Epithelial cell of esophagus (primary cell): ENCODE results near the gene ARHGAP10.
A peak's percentile ranks its signal among the peaks of the same experiment; 100 is the strongest.

ENCODE experiments used
- DNase-seq: peaks from one replicate; pipeline ENCODE4 v3.0.0; 2010; ENCODE audit warnings: low read depth
- H3K4me3 ChIP-seq: 2 replicates; pipeline ENCODE4 v1.5.1; 2011; ENCODE audit warnings: mild to moderate bottlenecking, low read length, control low read depth
- CTCF ChIP-seq: IDR thresholded peaks from 2 replicates; pipeline ENCODE4 v1.5.1; 2011; ENCODE audit warnings: low read depth, mild to moderate bottlenecking, low read length, control low read depth, inconsistent platforms; ENCODE audit not compliant: insufficient read depth; ENCODE audit errors: missing control alignments

The ARHGAP10 gene

GRCh38 chr4:147755561-147756295 lies 23.8 kb downstream of the ARHGAP10 start:
- H3K4me3 ChIP-seq = no peak overlapping the region
- DNase-seq = peak; percentile 32
- TF ChIP-seq CTCF = no peak

- peak; percentile 35 for DNase-seq
- no peak for TF ChIP-seq CTCF
These were observed 24.5 kb downstream of the ARHGAP10 start for GRCh38 chr4:147756417-147756816.

DNA sequence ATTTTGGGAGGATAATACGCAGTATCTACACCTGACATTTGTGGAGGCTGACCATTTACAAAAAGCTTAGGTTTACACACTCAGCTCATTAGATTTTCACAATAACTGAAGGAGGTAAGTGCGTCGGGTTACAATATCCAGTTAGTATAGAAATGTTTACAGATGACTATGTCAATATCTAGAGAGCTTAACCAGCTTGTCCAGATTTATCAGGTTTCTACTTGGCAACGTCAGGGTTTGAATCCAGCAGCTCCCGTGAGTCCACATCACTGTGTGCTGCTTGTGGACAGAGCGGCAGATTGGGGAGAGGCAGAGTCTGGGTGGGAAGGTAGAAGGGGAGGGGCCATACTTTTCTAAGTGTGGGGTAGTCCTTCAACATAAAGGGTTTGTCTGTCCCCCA lies 28.3 kb downstream of the ARHGAP10 start:
- TF ChIP-seq CTCF = no peak
- DNase-seq = peak; percentile 43
- no peak overlapping the region for H3K4me3 ChIP-seq

More at GRCh38 chr4:147756417-147756816, 24.5 kb downstream of the ARHGAP10 start:
- H3K4me3 ChIP-seq = no peak overlapping the region

DNA sequence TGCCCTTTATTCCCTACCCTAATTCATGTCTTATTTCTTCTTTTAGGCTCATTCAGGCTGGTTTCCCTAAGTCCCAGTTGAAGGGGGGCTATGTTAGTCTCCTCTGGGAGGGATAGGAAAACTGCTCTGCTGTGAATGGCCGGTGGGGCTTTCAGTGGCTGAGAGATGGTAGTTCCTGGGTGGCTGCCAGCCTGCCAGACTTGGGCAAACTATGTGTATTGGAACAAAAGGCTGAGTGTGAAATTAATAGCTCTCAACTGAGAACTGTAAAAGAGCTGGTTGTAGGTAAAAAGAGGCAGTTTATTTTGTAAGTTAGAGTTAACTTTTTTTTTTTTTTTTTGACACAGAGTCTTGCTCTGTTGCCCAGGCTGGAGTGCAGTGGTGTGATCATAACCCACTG lies 28.8 kb downstream of the ARHGAP10 start:
- DNase-seq = no peak
- no peak overlapping the region for H3K4me3 ChIP-seq
- no peak for TF ChIP-seq CTCF

DNA sequence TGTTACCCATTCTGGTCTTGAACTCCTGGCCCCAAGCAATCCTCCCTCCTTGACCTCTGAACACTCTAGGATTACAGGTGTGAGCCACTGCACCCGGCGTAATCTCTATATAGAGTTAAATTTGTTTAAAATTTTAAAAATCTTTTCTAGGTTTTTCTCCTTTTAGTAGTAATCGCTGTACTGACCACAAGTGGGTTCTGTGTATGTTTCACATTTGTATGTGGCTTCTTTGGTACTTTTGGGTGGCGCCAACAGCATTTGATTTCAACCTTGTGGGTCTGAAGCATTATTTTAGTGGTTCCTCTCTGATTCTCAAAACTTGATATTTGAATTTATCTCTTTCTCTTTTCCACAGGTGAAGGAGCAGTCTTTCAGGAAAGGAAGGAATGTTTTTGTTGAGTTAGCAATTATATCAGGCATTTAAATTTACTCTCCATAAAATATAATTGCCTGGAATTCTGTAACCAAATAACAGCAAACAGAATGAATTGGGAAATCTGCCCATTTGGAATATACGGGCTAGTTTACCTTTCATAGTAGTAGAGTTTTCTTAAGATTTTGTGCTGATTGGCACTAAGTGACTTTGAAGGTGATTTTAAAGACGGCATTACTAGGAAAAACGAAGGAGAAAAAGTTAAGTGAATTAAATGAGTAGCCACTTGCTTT lies 29.5 kb downstream of the ARHGAP10 start:
- no peak for DNase-seq
- TF ChIP-seq CTCF = no peak
- H3K4me3 ChIP-seq = no peak overlapping the region

DNA sequence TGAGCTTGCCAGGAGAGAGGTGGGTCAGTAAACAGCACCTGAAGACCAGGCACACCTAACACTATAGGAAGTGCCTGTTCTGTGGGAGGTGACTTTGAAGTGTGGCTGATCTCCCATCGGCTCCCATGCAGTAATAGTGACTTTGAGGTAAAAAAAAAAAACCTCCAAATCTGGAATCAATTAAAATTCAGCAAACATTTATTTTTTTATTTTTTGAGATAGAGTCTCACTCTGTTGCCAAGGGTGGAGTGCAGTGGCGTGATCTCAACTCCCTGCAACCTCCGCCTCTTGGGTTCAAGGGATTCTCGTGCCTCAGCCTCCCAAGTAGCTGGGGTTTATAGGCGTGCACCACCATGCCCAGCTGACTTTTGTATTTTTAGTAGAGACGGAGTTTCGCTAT lies 32.4 kb downstream of the ARHGAP10 start:
- no peak for TF ChIP-seq CTCF
- no peak overlapping the region for H3K4me3 ChIP-seq
- DNase-seq = no peak
